ENCODE data around the gene PPP3CA. TPM values are rescaled to one million over a fixed set of nuclear protein-coding genes. Genes with fewer than 3 reads are reported as not detected.

PPP3CA gene
- total and polyA plus RNA-seq, 7 donors, result 11.8 to 47.7 (median 26.2) TPM

DNA sequence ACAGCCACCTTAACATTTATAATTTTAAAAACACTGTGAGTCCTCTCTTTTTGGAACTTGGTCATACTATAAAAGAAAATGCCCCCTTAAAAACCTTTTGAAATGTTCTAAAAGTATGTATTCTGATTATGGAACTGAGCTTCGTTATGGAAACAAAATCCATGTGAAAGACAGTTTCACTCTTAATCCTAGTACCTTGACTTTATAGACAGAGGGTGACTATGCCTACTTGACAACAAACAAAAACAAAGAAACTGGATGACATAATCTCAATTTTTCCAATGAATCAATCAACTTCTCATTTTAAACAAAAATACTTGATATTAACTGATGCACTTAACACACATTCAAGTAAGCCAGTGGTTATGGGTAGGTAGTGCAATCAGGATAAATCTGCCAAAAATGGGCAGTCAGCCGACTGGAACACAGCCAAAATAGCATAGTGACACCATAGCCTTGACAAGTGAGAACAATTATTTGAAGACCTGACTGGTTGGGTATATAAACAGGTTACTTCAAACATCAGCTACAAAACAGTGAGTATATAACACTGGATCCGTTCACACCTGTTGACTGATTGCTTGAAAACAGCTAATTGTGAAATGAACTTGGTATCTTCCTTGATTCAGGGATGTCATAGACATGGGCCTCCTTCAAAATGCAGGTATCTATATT is 265.5 kb downstream of the PPP3CA start:
- no peaks in the 10 kb centered on the region for H3K4me1 ChIP-seq
- peaks cover 0 to 5% (median 0%) of the 10 kb centered on the region in 4 donors for H3K36me3 ChIP-seq
- H3K9me3 ChIP-seq, result no peaks in the 10 kb centered on the region
- intact Hi-C loops (cut with DNase I), result no loop called here
- no peak for DNase-seq
- no peak overlapping the region for H3K4me3 ChIP-seq
- H3K27ac ChIP-seq, result no peak overlapping the region
- H3K27me3 ChIP-seq, result no peaks in the 10 kb centered on the region
- WGBS, 2 donors, result 88 to 93% methylated on average over 3 of the region's 3 CpGs
- TF ChIP-seq POLR2AphosphoS5 (IDR thresholded peaks at IDR 0.05), result no peak
- TF ChIP-seq, protein P1, sequence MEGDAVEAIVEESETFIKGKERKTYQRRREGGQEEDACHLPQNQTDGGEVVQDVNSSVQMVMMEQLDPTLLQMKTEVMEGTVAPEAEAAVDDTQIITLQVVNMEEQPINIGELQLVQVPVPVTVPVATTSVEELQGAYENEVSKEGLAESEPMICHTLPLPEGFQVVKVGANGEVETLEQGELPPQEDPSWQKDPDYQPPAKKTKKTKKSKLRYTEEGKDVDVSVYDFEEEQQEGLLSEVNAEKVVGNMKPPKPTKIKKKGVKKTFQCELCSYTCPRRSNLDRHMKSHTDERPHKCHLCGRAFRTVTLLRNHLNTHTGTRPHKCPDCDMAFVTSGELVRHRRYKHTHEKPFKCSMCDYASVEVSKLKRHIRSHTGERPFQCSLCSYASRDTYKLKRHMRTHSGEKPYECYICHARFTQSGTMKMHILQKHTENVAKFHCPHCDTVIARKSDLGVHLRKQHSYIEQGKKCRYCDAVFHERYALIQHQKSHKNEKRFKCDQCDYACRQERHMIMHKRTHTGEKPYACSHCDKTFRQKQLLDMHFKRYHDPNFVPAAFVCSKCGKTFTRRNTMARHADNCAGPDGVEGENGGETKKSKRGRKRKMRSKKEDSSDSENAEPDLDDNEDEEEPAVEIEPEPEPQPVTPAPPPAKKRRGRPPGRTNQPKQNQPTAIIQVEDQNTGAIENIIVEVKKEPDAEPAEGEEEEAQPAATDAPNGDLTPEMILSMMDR (IDR thresholded peaks at IDR 0.05), result no peak
- no peak for TF ChIP-seq POLR2A (IDR thresholded peaks at IDR 0.05)
- TF ChIP-seq EP300 (IDR thresholded peaks at IDR 0.05), result no peak

- no peaks in the 10 kb centered on the region for H3K27me3 ChIP-seq
- no peaks in the 10 kb centered on the region for H3K4me1 ChIP-seq
- TF ChIP-seq, protein P1 (IDR thresholded peaks at IDR 0.05), result no peak
- TF ChIP-seq EP300 (IDR thresholded peaks at IDR 0.05), result no peak
- no peak for TF ChIP-seq POLR2AphosphoS5 (IDR thresholded peaks at IDR 0.05)
- no peak for TF ChIP-seq POLR2A (IDR thresholded peaks at IDR 0.05)
- no peak overlapping the region for H3K27ac ChIP-seq
- no peaks in the 10 kb centered on the region for H3K9me3 ChIP-seq
- no peak for DNase-seq
- H3K4me3 ChIP-seq, result no peak overlapping the region
- peaks cover 0 to 5% (median 0%) of the 10 kb centered on the region in 4 donors for H3K36me3 ChIP-seq
- intact Hi-C loops (cut with DNase I), result no loop called here
Observed at GRCh38 chr4:101081166-101081565, 266.2 kb downstream of the PPP3CA start.

DNA sequence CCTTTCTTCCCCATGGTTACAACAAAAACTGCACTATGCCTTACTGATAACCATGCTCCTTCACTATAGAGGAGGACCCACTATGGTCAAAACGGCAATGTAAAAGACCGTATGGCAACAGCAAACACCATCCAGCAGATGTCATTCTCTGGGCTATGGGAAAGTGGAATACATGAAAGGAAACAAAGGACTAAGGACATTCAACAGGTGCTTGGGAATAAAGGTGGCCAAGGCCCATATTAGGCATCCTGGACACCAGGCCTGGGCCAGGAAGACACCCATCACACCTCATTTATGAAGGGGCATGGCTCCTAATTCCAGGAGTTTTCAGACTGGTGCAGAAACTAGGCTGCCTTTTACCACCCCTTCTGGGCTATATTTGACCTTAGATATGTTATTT is 268.4 kb downstream of the PPP3CA start:
- H3K36me3 ChIP-seq, result peaks cover 0 to 5% (median 0%) of the 10 kb centered on the region in 4 donors
- no peaks in the 10 kb centered on the region for H3K4me1 ChIP-seq
- DNase-seq, result no peak
- intact Hi-C loops (cut with DNase I), result no loop called here
- H3K4me3 ChIP-seq, result no peak overlapping the region
- H3K27ac ChIP-seq, result no peak overlapping the region
- H3K27me3 ChIP-seq, result no peaks in the 10 kb centered on the region
- WGBS, 2 donors, result 98% methylated on average over 2 of the region's 2 CpGs
- no peak for TF ChIP-seq POLR2A (IDR thresholded peaks at IDR 0.05)
- no peak for TF ChIP-seq POLR2AphosphoS5 (IDR thresholded peaks at IDR 0.05)
- TF ChIP-seq, protein P1 (IDR thresholded peaks at IDR 0.05), result no peak
- TF ChIP-seq EP300 (IDR thresholded peaks at IDR 0.05), result no peak
- H3K9me3 ChIP-seq, result no peaks in the 10 kb centered on the region

DNA sequence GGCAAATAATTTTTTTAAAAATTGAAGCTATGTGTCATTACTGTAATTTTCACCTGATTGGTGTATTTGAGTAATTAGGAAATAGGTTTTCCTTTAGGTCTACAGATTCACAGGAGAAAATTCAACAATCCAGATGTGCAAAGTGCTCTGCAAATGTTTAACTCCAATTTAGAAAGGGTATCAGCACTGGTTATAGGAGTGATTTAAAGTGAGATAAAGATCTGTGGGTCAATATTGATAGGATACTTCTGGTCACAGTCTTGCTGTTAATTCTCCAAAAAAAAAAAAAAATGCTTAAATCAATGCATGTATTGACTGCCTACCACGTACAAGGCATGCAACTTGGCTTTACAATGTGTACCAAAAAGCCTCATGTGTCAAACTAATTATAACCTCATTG is 271.3 kb downstream of the PPP3CA start:
- 27 to 80% methylated on average over 1 of the region's 1 CpG for WGBS, 2 donors
- intact Hi-C loops (cut with DNase I), result no loop called here
- Histone ChIP-seq H3K9me3 (no peaks in the 10 kb centered on the region), H3K27me3 (no peaks in the 10 kb centered on the region), H3K27ac (no peak overlapping the region), H3K4me3 (no peak overlapping the region), H3K4me1 (no peaks in the 10 kb centered on the region), H3K36me3 (peaks cover 0 to 5% (median 0%) of the 10 kb centered on the region in 4 donors)
- TF ChIP-seq, protein P1 (IDR thresholded peaks at IDR 0.05), result no peak
- no peak for TF ChIP-seq POLR2AphosphoS5 (IDR thresholded peaks at IDR 0.05)
- TF ChIP-seq EP300 (IDR thresholded peaks at IDR 0.05), result no peak
- TF ChIP-seq POLR2A (IDR thresholded peaks at IDR 0.05), result no peak
- DNase-seq, result no peak

DNA sequence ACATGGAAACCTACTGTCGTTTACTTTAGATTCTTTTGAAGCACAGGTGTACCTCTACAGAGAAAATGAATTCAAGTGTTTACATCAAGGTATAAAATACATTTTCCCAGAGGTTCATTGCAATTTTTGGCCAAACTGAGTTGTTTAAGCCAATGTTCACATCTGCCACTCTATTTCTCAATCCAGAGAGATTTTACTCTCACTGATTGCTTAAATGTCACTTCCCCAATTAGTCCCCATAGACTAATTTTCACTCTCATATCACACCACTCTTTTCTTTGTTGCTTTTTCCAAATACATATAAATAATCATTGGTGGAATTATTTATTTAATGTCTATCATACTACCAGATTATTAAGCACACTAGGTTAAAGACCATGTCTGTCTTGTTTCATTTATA is 271.8 kb downstream of the PPP3CA start:
- WGBS, 2 donors, result 94 to 97% methylated on average over 1 of the region's 1 CpG
- no peaks in the 10 kb centered on the region for H3K36me3 ChIP-seq
- DNase-seq, result no peak
- no peak for TF ChIP-seq POLR2A (IDR thresholded peaks at IDR 0.05)
- no peak for TF ChIP-seq POLR2AphosphoS5 (IDR thresholded peaks at IDR 0.05)
- TF ChIP-seq EP300 (IDR thresholded peaks at IDR 0.05), result no peak
- H3K9me3 ChIP-seq, result no peaks in the 10 kb centered on the region
- H3K4me3 ChIP-seq, result no peak overlapping the region
- H3K27ac ChIP-seq, result no peak overlapping the region
- intact Hi-C loops (cut with DNase I), result no loop called here
- H3K27me3 ChIP-seq, result no peaks in the 10 kb centered on the region
- H3K4me1 ChIP-seq, result no peaks in the 10 kb centered on the region
